Measurements from ENCODE around the gene TP73. TPM values are rescaled to one million over a fixed set of nuclear protein-coding genes. Genes with fewer than 3 reads are reported as not detected.

TP73 gene
- total RNA-seq, 1 experiment from 2014 or later = 10.0 TPM

GRCh38 chr1:3732434-3733093 is 80.2 kb downstream of the TP73 start:
- Histone ChIP-seq H3K36me3 (ENCODE audit: insufficient read depth, low read length, poor library complexity, severe bottlenecking) (no peaks in the 10 kb centered on the region), H3K27ac (ENCODE audit: low read depth, low read length, poor library complexity, severe bottlenecking) (no peak overlapping the region), H3K4me3 (ENCODE audit: low read depth, low read length, poor library complexity, severe bottlenecking) (no peak overlapping the region), H3K4me1 (ENCODE audit: insufficient read depth, low read length, poor library complexity, severe bottlenecking) (no peaks in the 10 kb centered on the region), H3K9me3 (ENCODE audit: low read depth, low read length, poor library complexity, severe bottlenecking) (no peaks in the 10 kb centered on the region), H3K27me3 (replicated peaks; ENCODE audit: insufficient read depth, low read depth, low read length, poor library complexity) (no peaks in the 10 kb centered on the region)
- CTCF ChIA-PET = no interaction called here
- BruUV-seq (replicated peaks) = no TSS peak
- DNase-seq (ENCODE audit: low spot score) = no peak
- POLR2A ChIA-PET (ENCODE audit: low non-redundant PET) = no interaction called here
- TF ChIP-seq, protein P1, sequence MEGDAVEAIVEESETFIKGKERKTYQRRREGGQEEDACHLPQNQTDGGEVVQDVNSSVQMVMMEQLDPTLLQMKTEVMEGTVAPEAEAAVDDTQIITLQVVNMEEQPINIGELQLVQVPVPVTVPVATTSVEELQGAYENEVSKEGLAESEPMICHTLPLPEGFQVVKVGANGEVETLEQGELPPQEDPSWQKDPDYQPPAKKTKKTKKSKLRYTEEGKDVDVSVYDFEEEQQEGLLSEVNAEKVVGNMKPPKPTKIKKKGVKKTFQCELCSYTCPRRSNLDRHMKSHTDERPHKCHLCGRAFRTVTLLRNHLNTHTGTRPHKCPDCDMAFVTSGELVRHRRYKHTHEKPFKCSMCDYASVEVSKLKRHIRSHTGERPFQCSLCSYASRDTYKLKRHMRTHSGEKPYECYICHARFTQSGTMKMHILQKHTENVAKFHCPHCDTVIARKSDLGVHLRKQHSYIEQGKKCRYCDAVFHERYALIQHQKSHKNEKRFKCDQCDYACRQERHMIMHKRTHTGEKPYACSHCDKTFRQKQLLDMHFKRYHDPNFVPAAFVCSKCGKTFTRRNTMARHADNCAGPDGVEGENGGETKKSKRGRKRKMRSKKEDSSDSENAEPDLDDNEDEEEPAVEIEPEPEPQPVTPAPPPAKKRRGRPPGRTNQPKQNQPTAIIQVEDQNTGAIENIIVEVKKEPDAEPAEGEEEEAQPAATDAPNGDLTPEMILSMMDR (conservative IDR thresholded peaks at IDR 0.05; ENCODE audit: low read depth, low read length) = no peak
- no peak for TF ChIP-seq EZH2 (IDR thresholded peaks at IDR 0.05; ENCODE audit: borderline replicate concordance, low read depth, low read length, poor library complexity, severe bottlenecking)
- intact Hi-C loops (cut with micrococcal nuclease; ENCODE audit: unreplicated experiment) = no loop called here

DNA sequence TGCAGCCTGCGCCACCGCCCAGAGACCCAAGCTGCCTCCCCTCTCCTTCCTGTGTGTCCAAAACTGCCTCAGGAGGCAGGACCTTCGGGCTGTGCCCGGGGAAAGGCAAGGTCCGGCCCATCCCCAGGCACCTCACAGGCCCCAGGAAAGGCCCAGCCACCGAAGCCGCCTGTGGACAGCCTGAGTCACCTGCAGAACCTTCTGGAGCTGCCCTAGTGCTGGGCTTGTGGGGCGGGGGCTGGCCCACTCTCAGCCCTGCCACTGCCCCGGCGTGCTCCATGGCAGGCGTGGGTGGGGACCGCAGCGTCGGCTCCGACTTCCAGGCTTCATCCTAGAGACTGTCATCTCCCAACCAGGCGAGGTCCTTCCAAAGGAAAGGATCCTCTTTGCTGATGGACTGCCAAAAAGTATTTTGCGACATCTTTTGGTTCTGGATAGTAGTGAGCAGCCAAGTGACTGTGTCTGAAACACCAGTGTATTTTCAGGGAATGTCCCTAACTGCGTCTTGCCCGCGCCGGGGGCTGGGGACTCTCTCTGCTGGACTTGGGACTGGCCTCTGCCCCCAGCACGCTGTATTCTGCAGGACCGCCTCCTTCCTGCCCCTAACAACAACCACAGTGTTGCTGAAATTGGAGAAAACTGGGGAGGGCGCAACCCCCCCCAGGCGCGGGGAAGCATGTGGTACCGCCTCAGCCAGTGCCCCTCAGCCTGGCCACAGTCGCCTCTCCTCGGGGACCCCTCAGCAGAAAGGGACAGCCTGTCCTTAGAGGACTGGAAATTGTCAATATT is 81.0 kb downstream of the TP73 start:
- ChIA-PET POLR2A (ENCODE audit: low non-redundant PET) (no interaction called here), CTCF (no interaction called here)
- Histone ChIP-seq H3K4me1 (ENCODE audit: insufficient read depth, low read length, poor library complexity, severe bottlenecking) (no peaks in the 10 kb centered on the region), H3K36me3 (ENCODE audit: insufficient read depth, low read length, poor library complexity, severe bottlenecking) (peaks cover 4% of the 10 kb centered on the region), H3K4me3 (ENCODE audit: low read depth, low read length, poor library complexity, severe bottlenecking) (no peak overlapping the region), H3K27ac (ENCODE audit: low read depth, low read length, poor library complexity, severe bottlenecking) (no peak overlapping the region), H3K27me3 (replicated peaks; ENCODE audit: insufficient read depth, low read depth, low read length, poor library complexity) (no peaks in the 10 kb centered on the region), H3K9me3 (ENCODE audit: low read depth, low read length, poor library complexity, severe bottlenecking) (no peaks in the 10 kb centered on the region)
- BruUV-seq (replicated peaks) = no TSS peak
- TF ChIP-seq, protein P1 (conservative IDR thresholded peaks at IDR 0.05; ENCODE audit: low read depth, low read length) = no peak
- TF ChIP-seq EZH2 (IDR thresholded peaks at IDR 0.05; ENCODE audit: borderline replicate concordance, low read depth, low read length, poor library complexity, severe bottlenecking) = no peak
- intact Hi-C loops (cut with micrococcal nuclease; ENCODE audit: unreplicated experiment) = no loop called here
- no peak for DNase-seq (ENCODE audit: low spot score)

DNA sequence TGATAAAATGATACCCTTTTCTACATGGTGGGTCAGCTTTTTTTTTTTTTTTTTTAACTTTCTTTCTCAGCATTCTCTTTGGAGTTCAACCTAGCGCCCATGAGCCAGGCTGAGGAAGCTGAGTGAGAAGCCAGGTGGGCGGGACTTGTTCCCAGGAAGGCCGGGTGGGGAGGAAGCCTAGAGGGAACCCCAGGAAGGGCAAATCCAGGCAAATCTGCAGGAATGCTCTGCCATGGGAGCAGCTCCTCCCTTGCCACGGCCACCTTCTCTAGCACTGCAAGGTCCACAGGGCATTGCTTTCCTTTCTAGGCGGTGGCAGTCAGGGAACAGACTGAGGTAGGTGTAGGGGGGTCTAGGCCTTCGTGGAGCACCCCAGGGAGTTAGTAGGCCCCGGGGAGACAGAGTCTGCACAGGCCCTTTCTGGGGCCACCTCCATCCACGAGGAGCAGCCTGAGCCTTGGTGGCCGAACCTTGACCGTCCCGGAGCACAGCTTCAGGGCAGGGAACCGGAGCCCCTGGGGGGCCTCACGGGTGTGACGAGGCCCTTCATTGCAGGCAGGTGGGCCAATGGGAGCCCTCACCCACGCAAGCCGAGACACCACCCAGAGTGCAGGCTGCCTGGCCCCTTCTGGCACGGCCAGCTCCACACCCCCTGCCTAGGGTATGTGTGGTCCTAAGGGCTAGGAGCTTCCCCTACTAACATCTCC is 81.7 kb downstream of the TP73 start:
- Histone ChIP-seq H3K36me3 (ENCODE audit: insufficient read depth, low read length, poor library complexity, severe bottlenecking) (peaks cover 9% of the 10 kb centered on the region), H3K4me1 (ENCODE audit: insufficient read depth, low read length, poor library complexity, severe bottlenecking) (no peaks in the 10 kb centered on the region), H3K27me3 (replicated peaks; ENCODE audit: insufficient read depth, low read depth, low read length, poor library complexity) (no peaks in the 10 kb centered on the region), H3K27ac (ENCODE audit: low read depth, low read length, poor library complexity, severe bottlenecking) (no peak overlapping the region), H3K9me3 (ENCODE audit: low read depth, low read length, poor library complexity, severe bottlenecking) (no peaks in the 10 kb centered on the region), H3K4me3 (ENCODE audit: low read depth, low read length, poor library complexity, severe bottlenecking) (no peak overlapping the region)
- DNase-seq (ENCODE audit: low spot score) = no peak
- CTCF ChIA-PET = interaction anchor here (0.9 kb wide), 1 partner anchor 10 kb away, joined by 3 read pairs; no protein-coding TSS in a partner anchor
- POLR2A ChIA-PET (ENCODE audit: low non-redundant PET) = no interaction called here
- BruUV-seq (replicated peaks) = no TSS peak
- no peak for TF ChIP-seq EZH2 (IDR thresholded peaks at IDR 0.05; ENCODE audit: borderline replicate concordance, low read depth, low read length, poor library complexity, severe bottlenecking)
- TF ChIP-seq, protein P1 (conservative IDR thresholded peaks at IDR 0.05; ENCODE audit: low read depth, low read length) = no peak
- intact Hi-C loops (cut with micrococcal nuclease; ENCODE audit: unreplicated experiment) = no loop called here

Measured in A673 (cell line).